Measurements from ENCODE around the gene CCDC40.

Gene CCDC40

GRCh38 chr17:79994602-79995001 is 41.8 kb upstream of the CCDC40 start:
- no peak for DNase-seq (ENCODE audit: low spot score)
- in situ Hi-C loops (cut with MboI; ENCODE audit: low pct_unique_long_range_greater_than_20kb, low sequenced_read_pairs, unreplicated experiment): no loop called here
- no peak for TF ChIP-seq CTCF (IDR thresholded peaks at IDR 0.05; ENCODE audit: extremely low read depth, insufficient read depth, missing control alignments)

- no peak for TF ChIP-seq CTCF (IDR thresholded peaks at IDR 0.05; ENCODE audit: extremely low read depth, insufficient read depth, missing control alignments)
- no peak for DNase-seq (ENCODE audit: low spot score)
- in situ Hi-C loops (cut with MboI; ENCODE audit: low pct_unique_long_range_greater_than_20kb, low sequenced_read_pairs, unreplicated experiment): no loop called here
Measured at GRCh38 chr17:79995696-79996095, 40.7 kb upstream of the CCDC40 start.

- TF ChIP-seq CTCF (IDR thresholded peaks at IDR 0.05; ENCODE audit: extremely low read depth, insufficient read depth, missing control alignments): no peak
- no peak for DNase-seq (ENCODE audit: low spot score)
- in situ Hi-C loops (cut with MboI; ENCODE audit: low pct_unique_long_range_greater_than_20kb, low sequenced_read_pairs, unreplicated experiment): no loop called here
Measured at GRCh38 chr17:79996291-79996690, 40.2 kb upstream of the CCDC40 start.

GRCh38 chr17:79997011-79997660 is 39.3 kb upstream of the CCDC40 start:
- DNase-seq (ENCODE audit: low spot score): peak; percentile 61
- in situ Hi-C loops (cut with MboI; ENCODE audit: low pct_unique_long_range_greater_than_20kb, low sequenced_read_pairs, unreplicated experiment): no loop called here
- TF ChIP-seq CTCF (IDR thresholded peaks at IDR 0.05; ENCODE audit: extremely low read depth, insufficient read depth, missing control alignments): no peak

GRCh38 chr17:80000136-80000535 is 36.3 kb upstream of the CCDC40 start:
- in situ Hi-C loops (cut with MboI; ENCODE audit: low pct_unique_long_range_greater_than_20kb, low sequenced_read_pairs, unreplicated experiment): no loop called here
- DNase-seq (ENCODE audit: low spot score): no peak

GRCh38 chr17:80000981-80001775 is 35.3 kb upstream of the CCDC40 start:
- DNase-seq (ENCODE audit: low spot score): no peak
- in situ Hi-C loops (cut with MboI; ENCODE audit: low pct_unique_long_range_greater_than_20kb, low sequenced_read_pairs, unreplicated experiment): no loop called here
- TF ChIP-seq CTCF (IDR thresholded peaks at IDR 0.05; ENCODE audit: extremely low read depth, insufficient read depth, missing control alignments): no peak

More at GRCh38 chr17:80000136-80000535, 36.3 kb upstream of the CCDC40 start:
- no peak for TF ChIP-seq CTCF (IDR thresholded peaks at IDR 0.05; ENCODE audit: extremely low read depth, insufficient read depth, missing control alignments)
